Measurements from ENCODE around the gene USP38.

DNA sequence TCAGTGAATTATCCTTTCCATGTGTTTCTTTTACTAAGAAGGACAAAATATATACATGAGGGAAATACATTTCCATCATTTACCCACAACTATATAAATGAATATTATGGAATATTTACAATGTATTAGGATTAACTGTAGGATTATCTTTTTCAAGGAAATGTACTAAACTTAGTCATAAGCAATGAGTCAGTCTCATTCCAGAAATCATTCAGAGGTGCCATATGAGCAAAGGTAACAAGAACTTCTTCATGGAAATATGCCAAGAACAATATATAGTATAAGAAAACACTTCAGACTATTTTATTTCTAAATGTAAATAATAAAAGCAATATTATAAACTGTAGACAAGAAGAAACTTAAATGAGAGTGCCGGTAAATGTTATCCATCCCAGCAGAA lies 67.1 kb downstream of the USP38 start:
- no peak for TF ChIP-seq CTCF (IDR thresholded peaks at IDR 0.05)
- TF ChIP-seq EZH2phosphoT487 (IDR thresholded peaks at IDR 0.05), result no peak
